HepG2 (cell line): ENCODE results near the gene WNT3A. TPM values are rescaled to one million over a fixed set of nuclear protein-coding genes. Genes with fewer than 3 reads are reported as not detected.

Experiments used
- ARHGAP35 ChIP-seq: sonication (generic); formaldehyde crosslinking; IDR thresholded peaks from 2 replicates; pipeline ENCODE4 v1.9.0; 2022; ENCODE audit warnings: mild to moderate bottlenecking, inconsistent platforms, moderate library complexity, missing genetic modification reagents, borderline replicate concordance
- HIVEP1 ChIP-seq: sonication (generic); formaldehyde crosslinking; IDR thresholded peaks from 2 replicates; pipeline ENCODE4 v1.4.0; 2020; ENCODE audit warnings: mild to moderate bottlenecking, missing genetic modification reagents
- KDM5B ChIP-seq: sonication (generic); formaldehyde crosslinking; IDR thresholded peaks from 2 replicates; pipeline ENCODE4 v1.4.0; 2020; ENCODE audit warnings: missing genetic modification reagents, mild to moderate bottlenecking, borderline replicate concordance
- MBNL3 ChIP-seq: fragments of 250-450 bp; sonication (Bioruptor Pico); conservative IDR thresholded peaks from 2 replicates; pipeline ENCODE4 v1.8.0; 2022; ENCODE audit warnings: mild to moderate bottlenecking, inconsistent platforms
- SALL2 ChIP-seq: sonication (generic); formaldehyde crosslinking; IDR thresholded peaks from 2 replicates; pipeline ENCODE4 v1.8.1; 2023; ENCODE audit warnings: mild to moderate bottlenecking, missing genetic modification reagents, inconsistent platforms
- SNAI1 ChIP-seq: sonication (generic); formaldehyde crosslinking; IDR thresholded peaks from 2 replicates; pipeline ENCODE4 v1.5.0; 2020; ENCODE audit warnings: mild to moderate bottlenecking, missing genetic modification reagents, borderline replicate concordance
- SUZ12 ChIP-seq: fragments of 150-350 bp; IDR thresholded peaks from 2 replicates; pipeline ENCODE4 v1.6.1; 2014; ENCODE audit warnings: low read depth, low read length
- TAF15 ChIP-seq: fragments of 200-400 bp; formaldehyde crosslinking; IDR thresholded peaks from one replicate; pipeline ENCODE4 v1.6.1; 2018; ENCODE audit warnings: mild to moderate bottlenecking, low read depth, low read length; ENCODE audit not compliant: poor library complexity, severe bottlenecking
- TP53 ChIP-seq: sonication (generic); formaldehyde crosslinking; conservative IDR thresholded peaks from 2 replicates; pipeline ENCODE4 v1.4.0; 2020; ENCODE audit warnings: missing genetic modification reagents
- ZFP36 ChIP-seq: fragments of 150-350 bp; IDR thresholded peaks from 2 replicates; pipeline ENCODE4 v1.6.1; 2018; ENCODE audit warnings: borderline replicate concordance, low read length, low read depth; ENCODE audit not compliant: partially characterized antibody
- ZNF7 ChIP-seq: IDR thresholded peaks from 2 replicates; pipeline ENCODE4 v1.6.1; 2016; ENCODE audit warnings: missing biosample characterization, missing genetic modification reagents
- ZNF781 ChIP-seq: sonication (generic); formaldehyde crosslinking; IDR thresholded peaks from 2 replicates; pipeline ENCODE4 v1.5.1; 2020; ENCODE audit warnings: borderline replicate concordance, mild to moderate bottlenecking, missing genetic modification reagents; ENCODE audit errors: not compliant biosample characterization
- polyA plus RNA-seq, 8 experiments: library from polyadenylated mRNA; depleted of rRNA in 3 of 8; stranded (reverse) in 7 of 8; unstranded in 1 of 8; fragments of >200 nt; fragmentation: Illumina TruSeq in 4 of 8; extraction: Trizol in 4 of 8; gene quantifications; 2 replicates each; pipeline versions ENCODE4 v1.2.1 to v1.2.3, GENCODE V29; 2011 to 2016; ENCODE audit warnings: low read depth in 4 of 8, missing spikeins in 1 of 8, mixed read lengths in 1 of 8; ENCODE audit not compliant: insufficient read depth in 1 of 8
- total RNA-seq, 5 experiments: library from RNA; depleted of rRNA; stranded (reverse); fragments of >200 nt; fragmentation: Illumina TruSeq; extraction: Trizol; gene quantifications; 2 replicates each; pipeline ENCODE4 v1.2.3, GENCODE V29; 2016; ENCODE audit warnings: low read depth in 1 of 5
- TF ChIP-seq, protein P1 (sequence below): sonication (generic); formaldehyde crosslinking; IDR thresholded peaks from 2 replicates; pipeline ENCODE4 v1.4.0; 2020; ENCODE audit warnings: missing genetic modification reagents, mild to moderate bottlenecking, borderline replicate concordance
- TF ChIP-seq, protein P2 (sequence below): IDR thresholded peaks from 2 replicates; pipeline ENCODE4 v1.6.1; 2016; ENCODE audit warnings: low read depth, control low read depth
- TF ChIP-seq, protein P3 (sequence below): sonication (generic); formaldehyde crosslinking; IDR thresholded peaks from 2 replicates; pipeline ENCODE4 v1.5.0; 2020; ENCODE audit warnings: mild to moderate bottlenecking, missing genetic modification reagents
- TF ChIP-seq, protein P4 (sequence below): sonication (generic); formaldehyde crosslinking; IDR thresholded peaks from 2 replicates; pipeline ENCODE4 v1.5.0; 2020; ENCODE audit warnings: missing genetic modification reagents
- TF ChIP-seq, protein P5 (sequence below): sonication (generic); formaldehyde crosslinking; IDR thresholded peaks from 2 replicates; pipeline ENCODE4 v1.4.0; 2020; ENCODE audit warnings: low read depth, missing genetic modification reagents

WNT3A gene
- total and polyA plus RNA-seq, 2 of the 13 experiments (the other 11 are each of a cell fraction or from before 2014, with no cell fraction given), result not detected

DNA sequence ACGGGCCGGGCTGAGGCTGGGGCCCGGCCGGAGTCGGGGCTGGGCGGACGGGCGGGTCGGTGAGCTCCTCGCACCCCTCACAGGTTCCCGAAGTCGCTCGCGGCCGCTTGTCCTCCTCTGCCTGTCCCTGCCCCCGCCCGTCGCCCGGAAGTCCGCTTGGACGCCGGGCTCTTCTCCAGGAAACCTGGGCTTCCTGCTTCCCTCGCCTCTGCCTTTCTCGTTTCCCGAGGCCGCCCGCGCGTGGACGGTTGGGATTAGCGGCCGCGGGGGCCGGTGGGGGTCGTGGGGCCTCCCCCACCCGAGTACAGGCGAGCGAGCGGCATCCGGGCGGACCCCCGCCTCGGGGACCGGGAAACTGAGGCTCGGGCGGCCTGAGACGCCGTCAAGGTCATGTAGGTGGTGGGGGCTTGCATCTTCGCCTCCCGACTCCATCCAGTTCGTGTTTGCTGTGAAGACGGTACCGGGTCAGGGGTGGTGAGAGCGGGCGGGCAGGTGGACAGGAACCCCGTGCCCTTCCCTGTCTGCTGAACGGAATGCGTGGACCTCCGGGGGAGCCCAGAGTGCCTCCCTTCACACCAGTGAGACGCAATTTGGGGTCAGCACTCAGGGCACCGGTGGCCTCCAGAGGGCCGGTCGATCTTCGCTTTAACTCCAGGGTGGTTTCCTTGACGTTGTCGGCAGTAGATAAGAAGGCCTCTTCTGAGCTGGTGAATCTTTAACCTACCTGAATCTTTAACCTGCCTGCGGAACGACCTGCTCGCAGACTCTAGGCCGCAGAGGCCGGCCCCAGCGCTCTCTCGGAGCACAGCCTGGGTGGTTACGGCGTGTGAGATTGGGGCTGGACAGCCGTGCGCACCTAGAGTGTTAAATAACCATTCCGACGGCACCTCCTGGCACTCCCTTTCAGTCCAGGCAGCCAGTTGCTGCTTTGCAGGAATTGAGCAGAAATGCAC, 76.4 kb downstream of the WNT3A start (continued):
- TF ChIP-seq ZFP36 (no peak), ZNF7 (CRISPR knock-in tag) (no peak), SUZ12 (no peak), ARHGAP35 (CRISPR knock-in tag) (0 out of 2 replicates have a peak, but pooled peaks have one; percentile 21), KDM5B (CRISPR knock-in tag) (no peak), TAF15 (peak; percentile 61), SALL2 (CRISPR knock-in tag) (no peak), TP53 (CRISPR knock-in tag) (no peak), MBNL3 (CRISPR knock-in tag) (no peak), SNAI1 (CRISPR knock-in tag) (0 out of 2 replicates have a peak, but pooled peaks have one; percentile 51), ZNF781 (CRISPR knock-in tag) (no peak), HIVEP1 (0 out of 2 replicates have a peak, but pooled peaks have one; percentile 12)
- TF ChIP-seq, protein P1, sequence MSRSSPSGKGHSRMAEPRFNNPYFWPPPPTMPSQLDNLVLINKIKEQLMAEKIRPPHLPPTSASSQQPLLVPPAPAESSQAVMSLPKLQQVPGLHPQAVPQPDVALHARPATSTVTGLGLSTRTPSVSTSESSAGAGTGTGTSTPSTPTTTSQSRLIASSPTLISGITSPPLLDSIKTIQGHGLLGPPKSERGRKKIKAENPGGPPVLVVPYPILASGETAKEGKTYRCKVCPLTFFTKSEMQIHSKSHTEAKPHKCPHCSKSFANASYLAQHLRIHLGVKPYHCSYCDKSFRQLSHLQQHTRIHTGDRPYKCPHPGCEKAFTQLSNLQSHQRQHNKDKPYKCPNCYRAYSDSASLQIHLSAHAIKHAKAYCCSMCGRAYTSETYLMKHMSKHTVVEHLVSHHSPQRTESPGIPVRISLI (CRISPR knock-in tag), result no peak
- TF ChIP-seq, protein P2, sequence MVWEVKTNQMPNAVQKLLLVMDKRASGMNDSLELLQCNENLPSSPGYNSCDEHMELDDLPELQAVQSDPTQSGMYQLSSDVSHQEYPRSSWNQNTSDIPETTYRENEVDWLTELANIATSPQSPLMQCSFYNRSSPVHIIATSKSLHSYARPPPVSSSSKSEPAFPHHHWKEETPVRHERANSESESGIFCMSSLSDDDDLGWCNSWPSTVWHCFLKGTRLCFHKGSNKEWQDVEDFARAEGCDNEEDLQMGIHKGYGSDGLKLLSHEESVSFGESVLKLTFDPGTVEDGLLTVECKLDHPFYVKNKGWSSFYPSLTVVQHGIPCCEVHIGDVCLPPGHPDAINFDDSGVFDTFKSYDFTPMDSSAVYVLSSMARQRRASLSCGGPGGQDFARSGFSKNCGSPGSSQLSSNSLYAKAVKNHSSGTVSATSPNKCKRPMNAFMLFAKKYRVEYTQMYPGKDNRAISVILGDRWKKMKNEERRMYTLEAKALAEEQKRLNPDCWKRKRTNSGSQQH (CRISPR knock-in tag), result no peak
- TF ChIP-seq, protein P3, sequence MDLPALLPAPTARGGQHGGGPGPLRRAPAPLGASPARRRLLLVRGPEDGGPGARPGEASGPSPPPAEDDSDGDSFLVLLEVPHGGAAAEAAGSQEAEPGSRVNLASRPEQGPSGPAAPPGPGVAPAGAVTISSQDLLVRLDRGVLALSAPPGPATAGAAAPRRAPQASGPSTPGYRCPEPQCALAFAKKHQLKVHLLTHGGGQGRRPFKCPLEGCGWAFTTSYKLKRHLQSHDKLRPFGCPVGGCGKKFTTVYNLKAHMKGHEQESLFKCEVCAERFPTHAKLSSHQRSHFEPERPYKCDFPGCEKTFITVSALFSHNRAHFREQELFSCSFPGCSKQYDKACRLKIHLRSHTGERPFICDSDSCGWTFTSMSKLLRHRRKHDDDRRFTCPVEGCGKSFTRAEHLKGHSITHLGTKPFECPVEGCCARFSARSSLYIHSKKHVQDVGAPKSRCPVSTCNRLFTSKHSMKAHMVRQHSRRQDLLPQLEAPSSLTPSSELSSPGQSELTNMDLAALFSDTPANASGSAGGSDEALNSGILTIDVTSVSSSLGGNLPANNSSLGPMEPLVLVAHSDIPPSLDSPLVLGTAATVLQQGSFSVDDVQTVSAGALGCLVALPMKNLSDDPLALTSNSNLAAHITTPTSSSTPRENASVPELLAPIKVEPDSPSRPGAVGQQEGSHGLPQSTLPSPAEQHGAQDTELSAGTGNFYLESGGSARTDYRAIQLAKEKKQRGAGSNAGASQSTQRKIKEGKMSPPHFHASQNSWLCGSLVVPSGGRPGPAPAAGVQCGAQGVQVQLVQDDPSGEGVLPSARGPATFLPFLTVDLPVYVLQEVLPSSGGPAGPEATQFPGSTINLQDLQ, result no peak; the same call in 1 of the 2 replicates
- TF ChIP-seq, protein P4, sequence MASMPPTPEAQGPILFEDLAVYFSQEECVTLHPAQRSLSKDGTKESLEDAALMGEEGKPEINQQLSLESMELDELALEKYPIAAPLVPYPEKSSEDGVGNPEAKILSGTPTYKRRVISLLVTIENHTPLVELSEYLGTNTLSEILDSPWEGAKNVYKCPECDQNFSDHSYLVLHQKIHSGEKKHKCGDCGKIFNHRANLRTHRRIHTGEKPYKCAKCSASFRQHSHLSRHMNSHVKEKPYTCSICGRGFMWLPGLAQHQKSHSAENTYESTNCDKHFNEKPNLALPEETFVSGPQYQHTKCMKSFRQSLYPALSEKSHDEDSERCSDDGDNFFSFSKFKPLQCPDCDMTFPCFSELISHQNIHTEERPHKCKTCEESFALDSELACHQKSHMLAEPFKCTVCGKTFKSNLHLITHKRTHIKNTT, result no peak
- TF ChIP-seq, protein P5, sequence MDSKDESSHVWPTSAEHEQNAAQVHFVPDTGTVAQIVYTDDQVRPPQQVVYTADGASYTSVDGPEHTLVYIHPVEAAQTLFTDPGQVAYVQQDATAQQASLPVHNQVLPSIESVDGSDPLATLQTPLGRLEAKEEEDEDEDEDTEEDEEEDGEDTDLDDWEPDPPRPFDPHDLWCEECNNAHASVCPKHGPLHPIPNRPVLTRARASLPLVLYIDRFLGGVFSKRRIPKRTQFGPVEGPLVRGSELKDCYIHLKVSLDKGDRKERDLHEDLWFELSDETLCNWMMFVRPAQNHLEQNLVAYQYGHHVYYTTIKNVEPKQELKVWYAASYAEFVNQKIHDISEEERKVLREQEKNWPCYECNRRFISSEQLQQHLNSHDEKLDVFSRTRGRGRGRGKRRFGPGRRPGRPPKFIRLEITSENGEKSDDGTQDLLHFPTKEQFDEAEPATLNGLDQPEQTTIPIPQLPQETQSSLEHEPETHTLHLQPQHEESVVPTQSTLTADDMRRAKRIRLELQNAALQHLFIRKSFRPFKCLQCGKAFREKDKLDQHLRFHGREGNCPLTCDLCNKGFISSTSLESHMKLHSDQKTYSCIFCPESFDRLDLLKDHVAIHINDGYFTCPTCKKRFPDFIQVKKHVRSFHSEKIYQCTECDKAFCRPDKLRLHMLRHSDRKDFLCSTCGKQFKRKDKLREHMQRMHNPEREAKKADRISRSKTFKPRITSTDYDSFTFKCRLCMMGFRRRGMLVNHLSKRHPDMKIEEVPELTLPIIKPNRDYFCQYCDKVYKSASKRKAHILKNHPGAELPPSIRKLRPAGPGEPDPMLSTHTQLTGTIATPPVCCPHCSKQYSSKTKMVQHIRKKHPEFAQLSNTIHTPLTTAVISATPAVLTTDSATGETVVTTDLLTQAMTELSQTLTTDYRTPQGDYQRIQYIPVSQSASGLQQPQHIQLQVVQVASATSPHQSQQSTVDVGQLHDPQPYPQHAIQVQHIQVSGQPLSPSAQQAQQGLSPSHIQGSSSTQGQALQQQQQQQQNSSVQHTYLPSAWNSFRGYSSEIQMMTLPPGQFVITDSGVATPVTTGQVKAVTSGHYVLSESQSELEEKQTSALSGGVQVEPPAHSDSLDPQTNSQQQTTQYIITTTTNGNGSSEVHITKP (CRISPR knock-in tag), result 0 out of 2 replicates have a peak, but pooled peaks have one; percentile 29
